Endodermal cell (in vitro differentiated cells): ENCODE results near the gene PIK3CD. TPM values are rescaled to one million over a fixed set of nuclear protein-coding genes. Genes with fewer than 3 reads are reported as not detected.

ENCODE experiments used
- DNase-seq: peaks from one replicate; pipeline ENCODE4 v3.0.0-alpha.2; 2017
- H3K27ac ChIP-seq: 2 replicates; pipeline ENCODE4 v1.5.1; 2013; ENCODE audit warnings: mild to moderate bottlenecking, low read depth, low read length, moderate library complexity
- H3K27me3 ChIP-seq: 2 replicates; pipeline ENCODE4 v1.6.1; 2013; ENCODE audit warnings: mild to moderate bottlenecking, low read length, moderate library complexity; ENCODE audit not compliant: insufficient read depth, control insufficient read depth, poor library complexity, severe bottlenecking
- H3K36me3 ChIP-seq: 2 replicates; pipeline ENCODE4 v1.7.0; 2013; ENCODE audit warnings: mild to moderate bottlenecking, low read length, moderate library complexity; ENCODE audit not compliant: control insufficient read depth, insufficient read depth
- H3K4me1 ChIP-seq: one replicate; pipeline ENCODE4 v1.7.0; 2013; ENCODE audit warnings: low read length; ENCODE audit not compliant: control insufficient read depth, insufficient read depth
- H3K4me3 ChIP-seq: 2 replicates; pipeline ENCODE4 v1.5.1; 2013; ENCODE audit warnings: mild to moderate bottlenecking, low read length, moderate library complexity
- H3K9ac ChIP-seq: 2 replicates; pipeline ENCODE4 v1.6.1; 2013; ENCODE audit warnings: mild to moderate bottlenecking, low read length, moderate library complexity; ENCODE audit not compliant: poor library complexity, severe bottlenecking; ENCODE audit errors: extremely low read depth
- H3K9me3 ChIP-seq: 2 replicates; pipeline ENCODE4 v1.6.1; 2013; ENCODE audit warnings: mild to moderate bottlenecking, low read length, moderate library complexity; ENCODE audit not compliant: control insufficient read depth
- H3K27ac Mint-ChIP-seq: 2 replicates; pipeline ENCODE4 v1.8.0; 2020; ENCODE audit warnings: mixed read lengths
- H3K27me3 Mint-ChIP-seq: 2 replicates; pipeline ENCODE4 v1.8.0; 2021; ENCODE audit warnings: mild to moderate bottlenecking, mixed read lengths; ENCODE audit not compliant: insufficient read depth
- H3K36me3 Mint-ChIP-seq: 2 replicates; pipeline ENCODE4 v1.8.0; 2020; ENCODE audit warnings: low read depth, mixed read lengths
- H3K4me1 Mint-ChIP-seq: 2 replicates; pipeline ENCODE4 v1.8.0; 2020; ENCODE audit warnings: mixed read lengths
- H3K4me3 Mint-ChIP-seq: 2 replicates; pipeline ENCODE4 v1.8.0; 2020; ENCODE audit warnings: mild to moderate bottlenecking, moderate library complexity, mixed read lengths
- H3K9me3 Mint-ChIP-seq: 2 replicates; pipeline ENCODE4 v1.8.0; 2020; ENCODE audit warnings: mild to moderate bottlenecking, mixed read lengths
- WGBS, 2 experiments: methylation state at CpG; one replicate each; pipeline versions ENCODE4 v1.1.5 to v1.1.7; 2013; ENCODE audit warnings: missing lambda C conversion rate in 2 of 2, mixed read lengths in 1 of 2; ENCODE audit not compliant: insufficient coverage in 1 of 2, insufficient read length in 1 of 2; 5-methylcytosine and 5-hydroxymethylcytosine counted together
- total RNA-seq, 2 donors: library from RNA; stranded (reverse); fragmentation: NEBNext Ultra II Directional in 1 of 2; extraction: Animal tissue kit (Norgen Biotek cat#: 25700) in 1 of 2; gene quantifications; 2 replicates in 1 of 2; 3 replicates in 1 of 2; pipeline ENCODE4 v1.2.1, GENCODE V29; 2021
- TF ChIP-seq, protein P1 (sequence below): fragments of 200-600 bp; sonication (generic); conservative IDR thresholded peaks from 2 replicates; pipeline ENCODE4 v1.5.0; 2021; ENCODE audit warnings: antibody characterized with exemption, mild to moderate bottlenecking

PIK3CD gene
- total RNA-seq, 2 donors from 2014 or later, result 13.9 to 14.2 TPM

DNA sequence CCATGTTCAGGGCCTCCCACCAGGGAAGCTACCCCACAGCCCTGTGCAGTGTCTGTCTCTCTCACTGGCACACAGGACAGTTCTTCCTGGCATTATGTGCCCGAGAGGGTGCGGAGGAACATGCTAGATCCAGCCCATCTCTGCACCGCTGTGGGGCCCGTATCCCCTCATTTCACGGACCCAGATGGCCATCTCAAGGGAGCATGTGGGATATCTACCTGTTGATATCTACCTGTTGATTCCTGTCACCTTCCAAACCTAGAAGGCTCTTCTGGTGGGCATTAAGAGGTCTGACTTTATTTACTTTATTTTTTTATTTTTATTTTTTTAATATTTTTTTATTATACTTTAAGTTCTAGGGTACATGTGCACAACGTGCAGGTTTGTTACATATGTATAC lies 11.7 kb downstream of the PIK3CD start:
- no peaks in the 10 kb centered on the region for H3K36me3 ChIP-seq
- Mint-ChIP-seq H3K4me3 (no peak overlapping the region), H3K27ac (no peak overlapping the region), H3K27me3 (no peaks in the 10 kb centered on the region), H3K36me3 (no peaks in the 10 kb centered on the region), H3K9me3 (no peaks in the 10 kb centered on the region), H3K4me1 (peaks cover 6% of the 10 kb centered on the region)
- no peak overlapping the region for H3K27ac ChIP-seq
- no peaks in the 10 kb centered on the region for H3K27me3 ChIP-seq
- WGBS, 2 experiments, result 96% methylated on average over 5 of the region's 6 CpGs; no CpG with 5 or more reads in 1 of the 2 experiments
- peaks cover 4% of the 10 kb centered on the region for H3K4me1 ChIP-seq
- DNase-seq, result no peak
- TF ChIP-seq, protein P1, sequence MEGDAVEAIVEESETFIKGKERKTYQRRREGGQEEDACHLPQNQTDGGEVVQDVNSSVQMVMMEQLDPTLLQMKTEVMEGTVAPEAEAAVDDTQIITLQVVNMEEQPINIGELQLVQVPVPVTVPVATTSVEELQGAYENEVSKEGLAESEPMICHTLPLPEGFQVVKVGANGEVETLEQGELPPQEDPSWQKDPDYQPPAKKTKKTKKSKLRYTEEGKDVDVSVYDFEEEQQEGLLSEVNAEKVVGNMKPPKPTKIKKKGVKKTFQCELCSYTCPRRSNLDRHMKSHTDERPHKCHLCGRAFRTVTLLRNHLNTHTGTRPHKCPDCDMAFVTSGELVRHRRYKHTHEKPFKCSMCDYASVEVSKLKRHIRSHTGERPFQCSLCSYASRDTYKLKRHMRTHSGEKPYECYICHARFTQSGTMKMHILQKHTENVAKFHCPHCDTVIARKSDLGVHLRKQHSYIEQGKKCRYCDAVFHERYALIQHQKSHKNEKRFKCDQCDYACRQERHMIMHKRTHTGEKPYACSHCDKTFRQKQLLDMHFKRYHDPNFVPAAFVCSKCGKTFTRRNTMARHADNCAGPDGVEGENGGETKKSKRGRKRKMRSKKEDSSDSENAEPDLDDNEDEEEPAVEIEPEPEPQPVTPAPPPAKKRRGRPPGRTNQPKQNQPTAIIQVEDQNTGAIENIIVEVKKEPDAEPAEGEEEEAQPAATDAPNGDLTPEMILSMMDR, result no peak
- H3K9ac ChIP-seq, result no peak overlapping the region
- no peaks in the 10 kb centered on the region for H3K9me3 ChIP-seq
- no peak overlapping the region for H3K4me3 ChIP-seq

DNA sequence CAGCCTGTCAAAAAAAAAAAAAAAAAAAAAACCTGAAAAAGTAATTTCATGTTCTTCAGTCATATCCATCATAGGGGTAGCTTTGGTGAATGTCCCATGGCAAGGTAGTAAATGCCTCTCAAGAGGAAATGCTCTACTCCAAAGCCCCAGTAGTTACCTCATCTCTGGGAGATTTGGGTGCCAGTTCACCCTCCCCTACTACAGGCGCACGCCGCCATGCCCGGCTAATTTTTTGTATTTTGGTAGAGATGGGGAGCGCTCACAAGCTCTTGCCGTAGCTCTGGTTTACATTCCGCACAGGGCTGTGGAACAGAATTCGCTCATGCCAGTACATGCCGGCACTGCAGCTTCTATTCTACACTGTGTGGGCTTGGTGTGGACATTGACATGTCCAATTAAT lies 13.7 kb downstream of the PIK3CD start:
- Mint-ChIP-seq H3K36me3 (no peaks in the 10 kb centered on the region), H3K4me3 (no peak overlapping the region), H3K4me1 (peaks cover 6% of the 10 kb centered on the region), H3K9me3 (no peaks in the 10 kb centered on the region), H3K27ac (no peak overlapping the region), H3K27me3 (no peaks in the 10 kb centered on the region)
- no peaks in the 10 kb centered on the region for H3K27me3 ChIP-seq
- TF ChIP-seq, protein P1, result no peak
- H3K9me3 ChIP-seq, result no peaks in the 10 kb centered on the region
- H3K27ac ChIP-seq, result no peak overlapping the region
- DNase-seq, result no peak
- H3K4me3 ChIP-seq, result no peak overlapping the region
- 94 to 100% methylated on average over 4 to 9 of the region's 9 CpGs for WGBS, 2 experiments
- peaks cover 4% of the 10 kb centered on the region for H3K4me1 ChIP-seq
- H3K9ac ChIP-seq, result no peak overlapping the region
- no peaks in the 10 kb centered on the region for H3K36me3 ChIP-seq

DNA sequence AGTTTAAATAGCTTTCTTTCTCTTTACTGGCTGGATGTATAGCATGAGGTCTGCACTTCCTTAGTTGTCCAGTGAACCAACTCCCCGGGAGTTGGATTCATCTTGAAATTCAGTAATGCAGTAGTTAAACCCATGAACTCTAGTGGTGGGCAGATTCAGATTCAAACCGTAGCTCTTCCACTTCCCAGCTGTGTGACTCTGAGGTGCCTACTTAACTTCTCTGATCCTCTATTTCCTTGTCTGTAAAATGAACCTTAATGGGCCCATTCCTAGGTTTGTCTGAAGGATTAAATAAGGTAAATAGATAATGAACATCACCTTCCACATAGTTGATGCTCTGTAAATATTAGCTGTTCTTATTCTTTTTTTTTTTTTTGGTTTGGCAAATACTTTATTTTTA lies 16.5 kb downstream of the PIK3CD start:
- Mint-ChIP-seq H3K36me3 (no peaks in the 10 kb centered on the region), H3K4me1 (peaks cover 6% of the 10 kb centered on the region), H3K27me3 (no peaks in the 10 kb centered on the region), H3K4me3 (no peak overlapping the region), H3K9me3 (no peaks in the 10 kb centered on the region), H3K27ac (no peak overlapping the region)
- Histone ChIP-seq H3K27ac (no peak overlapping the region), H3K9me3 (no peaks in the 10 kb centered on the region), H3K9ac (no peak overlapping the region), H3K36me3 (no peaks in the 10 kb centered on the region), H3K27me3 (no peaks in the 10 kb centered on the region), H3K4me3 (no peak overlapping the region), H3K4me1 (peaks cover 4% of the 10 kb centered on the region)
- DNase-seq, result no peak
- TF ChIP-seq, protein P1, result no peak
- WGBS, 2 experiments, result 90 to 91% methylated on average over 2 of the region's 2 CpGs
